GM23338 (cell line): Measurements from ENCODE around the gene RAB31. TPM values are rescaled to one million over a fixed set of nuclear protein-coding genes. Genes with fewer than 3 reads are reported as not detected.

Experiments used
- ATAC-seq: fragments of 200-7000 bp; cut with Tn5 transposase; 3 replicates; pipeline ENCODE4 v1.9.1; 2020
- DNase-seq: peaks from one replicate; pipeline ENCODE4 v3.0.0-alpha.2; 2015; ENCODE audit warnings: low spot score
- H2AFZ ChIP-seq: fragments of 200-600 bp; sonication (generic); 2 replicates; pipeline ENCODE4 v1.8.0; 2016; ENCODE audit warnings: antibody characterized with exemption, mild to moderate bottlenecking, moderate library complexity
- H3F3A ChIP-seq: fragments of 200-600 bp; sonication (generic); replicated peaks from 2 replicates; pipeline ENCODE4 v1.8.0; 2017; ENCODE audit warnings: antibody characterized with exemption, mixed run types, low read depth
- H3K27ac ChIP-seq: fragments of 200-600 bp; sonication (generic); 2 replicates; pipeline ENCODE4 v1.6.1; 2016; ENCODE audit warnings: low read depth
- H3K27me3 ChIP-seq: fragments of 200-600 bp; sonication (generic); 2 replicates; pipeline ENCODE4 v1.8.0; 2016; ENCODE audit warnings: mild to moderate bottlenecking, mixed run types, moderate library complexity; ENCODE audit not compliant: insufficient read depth
- H3K36me3 ChIP-seq: fragments of 200-600 bp; sonication (generic); 2 replicates; pipeline ENCODE4 v1.8.0; 2016; ENCODE audit warnings: mild to moderate bottlenecking; ENCODE audit not compliant: insufficient read depth
- H3K4me1 ChIP-seq: fragments of 200-600 bp; sonication (generic); 2 replicates; pipeline ENCODE4 v1.8.0; 2016; ENCODE audit warnings: mild to moderate bottlenecking, moderate library complexity; ENCODE audit not compliant: insufficient read depth
- H3K4me2 ChIP-seq: fragments of 200-600 bp; sonication (generic); 2 replicates; pipeline ENCODE4 v1.7.1; 2017; ENCODE audit warnings: mixed run types
- H3K4me3 ChIP-seq: fragments of 200-600 bp; sonication (generic); 2 replicates; pipeline ENCODE4 v1.6.1; 2016; ENCODE audit warnings: mixed run types
- H3K79me2 ChIP-seq: fragments of 200-600 bp; sonication (generic); replicated peaks from 2 replicates; pipeline ENCODE4 v1.8.0; 2017; ENCODE audit warnings: mild to moderate bottlenecking; ENCODE audit not compliant: insufficient read depth
- H3K9me2 ChIP-seq: fragments of 200-600 bp; sonication (generic); 2 replicates; pipeline ENCODE4 v1.8.0; 2017; ENCODE audit not compliant: insufficient read depth
- H4K20me1 ChIP-seq: fragments of 200-600 bp; sonication (generic); replicated peaks from 2 replicates; pipeline ENCODE4 v1.8.0; 2017; ENCODE audit warnings: mild to moderate bottlenecking; ENCODE audit not compliant: insufficient read depth
- H3K27ac Mint-ChIP-seq: 2 replicates; pipeline ENCODE4 v1.8.0; 2020; ENCODE audit warnings: inconsistent platforms, mild to moderate bottlenecking, moderate library complexity, mixed read lengths
- H3K27me3 Mint-ChIP-seq: 3 replicates; pipeline ENCODE4 v1.8.0; 2022; ENCODE audit warnings: low read depth, mild to moderate bottlenecking, moderate library complexity, mixed read lengths, inconsistent platforms; ENCODE audit not compliant: insufficient read depth, poor library complexity
- H3K36me3 Mint-ChIP-seq: 3 replicates; pipeline ENCODE4 v1.8.0; 2021; ENCODE audit warnings: low read depth, mild to moderate bottlenecking, inconsistent platforms, moderate library complexity, mixed read lengths
- H3K4me1 Mint-ChIP-seq: 3 replicates; pipeline ENCODE4 v1.8.0; 2020; ENCODE audit warnings: mild to moderate bottlenecking, inconsistent platforms, mixed read lengths
- H3K4me3 Mint-ChIP-seq: 3 replicates; pipeline ENCODE4 v1.8.0; 2021; ENCODE audit warnings: moderate library complexity, mild to moderate bottlenecking, inconsistent platforms, mixed read lengths
- H3K9me3 Mint-ChIP-seq: 3 replicates; pipeline ENCODE4 v1.8.0; 2020; ENCODE audit warnings: moderate library complexity, mild to moderate bottlenecking, inconsistent platforms, mixed read lengths
- CREB1 ChIP-seq: fragments of 250-450 bp; sonication (Bioruptor Pico); IDR thresholded peaks from 2 replicates; pipeline ENCODE4 v1.5.0; 2020; ENCODE audit warnings: low read depth, mild to moderate bottlenecking, moderate library complexity
- EZH2 ChIP-seq: fragments of 200-600 bp; sonication (generic); IDR thresholded peaks from one replicate; pipeline ENCODE4 v1.8.0; 2017; ENCODE audit warnings: antibody characterized with exemption, mild to moderate bottlenecking, low read depth; ENCODE audit not compliant: unreplicated experiment
- JUNB ChIP-seq: IDR thresholded peaks from one replicate; pipeline ENCODE4 v1.6.1; 2016; ENCODE audit warnings: antibody characterized with exemption; ENCODE audit not compliant: unreplicated experiment
- POLR2AphosphoS5 ChIP-seq: IDR thresholded peaks from 2 replicates; pipeline ENCODE4 v1.6.1; 2016; ENCODE audit warnings: antibody characterized with exemption, low read depth
- STAT1 ChIP-seq: IDR thresholded peaks from one replicate; pipeline ENCODE4 v1.6.1; 2016; ENCODE audit warnings: antibody characterized with exemption; ENCODE audit not compliant: unreplicated experiment
- ZNF331 ChIP-seq: fragments of 250-450 bp; sonication (Bioruptor Pico); IDR thresholded peaks from 2 replicates; pipeline ENCODE4 v1.5.0; 2020; ENCODE audit warnings: low read depth, mild to moderate bottlenecking, moderate library complexity
- polyA plus RNA-seq: library from polyadenylated mRNA; unstranded; fragments of >200 nt; fragmentation: Nextera tagmentation; extraction: Ambion mirVana; gene quantifications from 2 replicates; pipeline ENCODE4 v1.2.1, GENCODE V29; 2016
- total RNA-seq: library from RNA; depleted of rRNA; stranded (reverse); fragments of >200 nt; shearing (Covaris generic); gene quantifications from 2 replicates; pipeline ENCODE4 v1.2.3, GENCODE V29; 2014
- TF ChIP-seq, protein P1 (sequence below): IDR thresholded peaks from 2 replicates; pipeline ENCODE4 v1.6.1; 2016; ENCODE audit warnings: antibody characterized with exemption
- TF ChIP-seq, protein P2 (sequence below), 2 experiments: fragments of 200-600 bp in 1 of 2; sonication (generic) in 1 of 2; conservative IDR thresholded peaks; 2 replicates each; pipeline versions ENCODE4 v1.5.1 to v1.6.1; 2016 to 2017; ENCODE audit warnings: antibody characterized with exemption in 2 of 2, low read depth in 2 of 2, mild to moderate bottlenecking in 2 of 2, moderate library complexity in 1 of 2

Gene RAB31
- total and polyA plus RNA-seq, 2 experiments from 2014 or later: 33.8 to 46.1 TPM

DNA sequence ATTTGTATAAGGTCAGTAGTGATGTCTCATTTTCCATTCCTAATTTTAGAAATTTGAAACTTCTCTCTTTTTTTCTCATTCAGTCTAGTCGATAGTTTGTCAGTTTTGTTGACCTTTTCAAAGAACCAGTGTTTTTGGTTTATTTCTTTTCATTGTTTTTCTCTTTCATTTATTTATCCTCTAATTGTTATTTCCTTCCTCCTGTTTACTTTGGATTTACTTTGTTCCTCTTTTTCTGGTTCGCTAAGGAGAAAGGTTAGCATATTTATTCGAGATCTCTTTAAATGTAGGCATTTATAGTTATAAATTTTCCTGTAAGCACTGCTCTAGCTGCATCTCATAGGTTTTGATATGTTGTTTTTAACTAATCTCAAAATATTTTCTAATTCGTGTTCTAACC, 112.6 kb downstream of the RAB31 start:
- TF ChIP-seq, protein P1, sequence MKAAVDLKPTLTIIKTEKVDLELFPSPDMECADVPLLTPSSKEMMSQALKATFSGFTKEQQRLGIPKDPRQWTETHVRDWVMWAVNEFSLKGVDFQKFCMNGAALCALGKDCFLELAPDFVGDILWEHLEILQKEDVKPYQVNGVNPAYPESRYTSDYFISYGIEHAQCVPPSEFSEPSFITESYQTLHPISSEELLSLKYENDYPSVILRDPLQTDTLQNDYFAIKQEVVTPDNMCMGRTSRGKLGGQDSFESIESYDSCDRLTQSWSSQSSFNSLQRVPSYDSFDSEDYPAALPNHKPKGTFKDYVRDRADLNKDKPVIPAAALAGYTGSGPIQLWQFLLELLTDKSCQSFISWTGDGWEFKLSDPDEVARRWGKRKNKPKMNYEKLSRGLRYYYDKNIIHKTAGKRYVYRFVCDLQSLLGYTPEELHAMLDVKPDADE: no peak
- TF ChIP-seq POLR2AphosphoS5: no peak
- H3K79me2 ChIP-seq: no peaks in the 10 kb centered on the region
- Mint-ChIP-seq H3K27me3 (no peaks in the 10 kb centered on the region), H3K27ac (no peak overlapping the region), H3K9me3 (0 out of 3 replicates have a peak, but pooled peaks cover 3% of the 10 kb centered on the region), H3K36me3 (peaks cover 14% of the 10 kb centered on the region), H3K4me1 (no peaks in the 10 kb centered on the region), H3K4me3 (no peak overlapping the region)
- H3K4me3 ChIP-seq: no peak overlapping the region
- no peaks in the 10 kb centered on the region for H3F3A ChIP-seq
- no peak overlapping the region for H3K27ac ChIP-seq
- H3K4me1 ChIP-seq: no peaks in the 10 kb centered on the region
- DNase-seq (no peak), ATAC-seq (no peak)
- H4K20me1 ChIP-seq: no peaks in the 10 kb centered on the region
- H3K9me2 ChIP-seq: no peaks in the 10 kb centered on the region
- H3K4me2 ChIP-seq: no peak overlapping the region
- no peak overlapping the region for H2AFZ ChIP-seq
- H3K36me3 ChIP-seq: no peaks in the 10 kb centered on the region; the same call in 1 of the 2 replicates
- H3K27me3 ChIP-seq: no peaks in the 10 kb centered on the region

DNA sequence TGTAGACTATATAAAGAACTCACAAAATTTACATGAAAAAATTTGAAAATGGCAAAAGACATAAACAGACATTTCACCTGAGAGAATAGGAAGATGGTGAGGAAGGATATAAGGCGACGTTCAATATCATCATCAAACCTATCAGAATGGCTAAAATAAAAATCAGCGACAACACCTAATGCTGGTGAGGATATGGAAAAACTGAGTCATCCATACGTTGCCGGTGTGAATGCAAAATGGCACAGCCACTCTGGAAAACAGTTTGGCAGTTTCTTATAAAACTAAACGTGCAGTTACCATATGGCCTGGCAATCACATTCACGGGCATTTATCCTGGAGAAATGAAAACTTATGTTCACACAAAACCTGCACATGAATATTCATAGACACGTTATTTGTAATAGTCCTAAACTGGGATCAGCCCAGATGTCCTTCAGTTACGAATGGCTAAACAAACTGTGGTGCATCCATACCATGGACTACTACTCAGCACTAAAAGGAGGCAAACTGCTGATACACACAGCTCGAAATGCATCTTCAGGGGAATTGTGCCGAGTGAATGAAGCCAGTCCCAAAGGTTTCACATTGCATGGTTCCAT, 114.6 kb downstream of the RAB31 start:
- DNase-seq: no peak
- no peak for ATAC-seq
- Histone ChIP-seq H3K9me2 (peaks cover 11% of the 10 kb centered on the region), H3K4me3 (no peak overlapping the region), H2AFZ (no peak overlapping the region), H3F3A (no peaks in the 10 kb centered on the region), H3K4me2 (no peak overlapping the region), H3K36me3 (no peaks in the 10 kb centered on the region; the same call in 1 of the 2 replicates), H3K27me3 (no peaks in the 10 kb centered on the region), H3K79me2 (no peaks in the 10 kb centered on the region), H4K20me1 (no peaks in the 10 kb centered on the region), H3K27ac (no peak overlapping the region), H3K4me1 (no peaks in the 10 kb centered on the region)
- H3K36me3 Mint-ChIP-seq: peaks cover 14% of the 10 kb centered on the region
- H3K4me1 Mint-ChIP-seq: peaks cover 1% of the 10 kb centered on the region; the same call in 2 of the 3 replicates
- H3K4me3 Mint-ChIP-seq: no peak overlapping the region
- TF ChIP-seq EZH2 (no peak), ZNF331 (CRISPR knock-in tag) (no peak)
- TF ChIP-seq, protein P2, sequence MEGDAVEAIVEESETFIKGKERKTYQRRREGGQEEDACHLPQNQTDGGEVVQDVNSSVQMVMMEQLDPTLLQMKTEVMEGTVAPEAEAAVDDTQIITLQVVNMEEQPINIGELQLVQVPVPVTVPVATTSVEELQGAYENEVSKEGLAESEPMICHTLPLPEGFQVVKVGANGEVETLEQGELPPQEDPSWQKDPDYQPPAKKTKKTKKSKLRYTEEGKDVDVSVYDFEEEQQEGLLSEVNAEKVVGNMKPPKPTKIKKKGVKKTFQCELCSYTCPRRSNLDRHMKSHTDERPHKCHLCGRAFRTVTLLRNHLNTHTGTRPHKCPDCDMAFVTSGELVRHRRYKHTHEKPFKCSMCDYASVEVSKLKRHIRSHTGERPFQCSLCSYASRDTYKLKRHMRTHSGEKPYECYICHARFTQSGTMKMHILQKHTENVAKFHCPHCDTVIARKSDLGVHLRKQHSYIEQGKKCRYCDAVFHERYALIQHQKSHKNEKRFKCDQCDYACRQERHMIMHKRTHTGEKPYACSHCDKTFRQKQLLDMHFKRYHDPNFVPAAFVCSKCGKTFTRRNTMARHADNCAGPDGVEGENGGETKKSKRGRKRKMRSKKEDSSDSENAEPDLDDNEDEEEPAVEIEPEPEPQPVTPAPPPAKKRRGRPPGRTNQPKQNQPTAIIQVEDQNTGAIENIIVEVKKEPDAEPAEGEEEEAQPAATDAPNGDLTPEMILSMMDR (conservative IDR thresholded peaks at IDR 0.05; ENCODE audit: low read depth in 2 of 2): no peak
- H3K27me3 Mint-ChIP-seq: no peaks in the 10 kb centered on the region
- H3K9me3 Mint-ChIP-seq: 0 out of 3 replicates have a peak, but pooled peaks cover 3% of the 10 kb centered on the region
- H3K27ac Mint-ChIP-seq: no peak overlapping the region

DNA sequence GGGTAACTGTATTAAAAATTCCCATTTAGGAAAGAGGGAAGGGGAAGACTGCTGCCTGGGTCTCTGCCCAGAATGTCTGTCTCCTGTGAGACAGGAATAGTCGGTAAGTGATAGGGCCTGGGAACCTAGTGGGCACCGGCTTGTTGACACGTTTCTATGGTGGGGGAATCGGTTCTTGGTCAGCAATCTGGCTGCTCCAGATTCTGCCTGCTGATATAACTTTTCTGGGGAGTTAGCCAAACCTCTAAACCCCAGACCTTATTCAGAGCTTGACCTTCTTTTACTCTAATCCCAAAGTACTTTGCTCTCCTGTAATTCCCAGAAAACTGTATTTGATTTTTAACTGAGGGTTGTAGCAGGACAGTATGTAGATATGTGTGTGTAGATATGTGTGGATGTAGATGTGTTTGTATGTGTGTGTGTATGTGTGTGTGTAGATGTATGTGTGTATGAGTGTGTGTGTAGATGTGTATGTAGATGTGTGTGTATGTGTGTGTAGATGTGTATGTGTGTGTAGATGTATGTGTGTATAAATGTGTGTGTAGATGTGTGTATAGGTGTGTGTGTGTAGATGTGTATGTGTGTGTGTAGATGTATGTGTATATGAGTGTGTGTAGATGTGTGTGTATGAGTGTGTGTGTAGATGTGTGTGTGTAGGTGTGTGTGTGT, 115.8 kb downstream of the RAB31 start:
- Histone ChIP-seq H2AFZ (no peak overlapping the region), H3K4me1 (no peaks in the 10 kb centered on the region), H3K27ac (no peak overlapping the region), H3K4me2 (no peak overlapping the region), H4K20me1 (no peaks in the 10 kb centered on the region), H3K36me3 (no peaks in the 10 kb centered on the region), H3K27me3 (no peaks in the 10 kb centered on the region), H3K79me2 (no peaks in the 10 kb centered on the region), H3K4me3 (no peak overlapping the region), H3F3A (no peaks in the 10 kb centered on the region), H3K9me2 (peaks cover 11% of the 10 kb centered on the region)
- Mint-ChIP-seq H3K27ac (no peak overlapping the region), H3K4me1 (peaks cover 3% of the 10 kb centered on the region; the same call in 2 of the 3 replicates), H3K27me3 (no peaks in the 10 kb centered on the region), H3K36me3 (peaks cover 8% of the 10 kb centered on the region; the same call in 2 of the 3 replicates), H3K4me3 (no peak overlapping the region), H3K9me3 (no peaks in the 10 kb centered on the region)
- DNase-seq (no peak), ATAC-seq (no peak)
- TF ChIP-seq, protein P2 (conservative IDR thresholded peaks at IDR 0.05; ENCODE audit: low read depth in 2 of 2): no peak
- TF ChIP-seq CREB1 (CRISPR knock-in tag) (no peak), ZNF331 (CRISPR knock-in tag) (no peak), JUNB (no peak), STAT1 (no peak)
- TF ChIP-seq, protein P1: no peak
